HG03439 (cell line): ENCODE measurements around the gene FRYL.
"Not testable (repeated sequence)": the region's sequence is repeated elsewhere in the genome, so short reads cannot be mapped to it uniquely, and the experiment has no call there.

Experiments
- ATAC-seq: cut with Tn5 transposase; IDR thresholded peaks from one replicate; pipeline ENCODE4 v1.9.1; 2021; ENCODE audit warnings: mild to moderate bottlenecking, moderate library complexity; ENCODE audit not compliant: unreplicated experiment

The FRYL gene

DNA sequence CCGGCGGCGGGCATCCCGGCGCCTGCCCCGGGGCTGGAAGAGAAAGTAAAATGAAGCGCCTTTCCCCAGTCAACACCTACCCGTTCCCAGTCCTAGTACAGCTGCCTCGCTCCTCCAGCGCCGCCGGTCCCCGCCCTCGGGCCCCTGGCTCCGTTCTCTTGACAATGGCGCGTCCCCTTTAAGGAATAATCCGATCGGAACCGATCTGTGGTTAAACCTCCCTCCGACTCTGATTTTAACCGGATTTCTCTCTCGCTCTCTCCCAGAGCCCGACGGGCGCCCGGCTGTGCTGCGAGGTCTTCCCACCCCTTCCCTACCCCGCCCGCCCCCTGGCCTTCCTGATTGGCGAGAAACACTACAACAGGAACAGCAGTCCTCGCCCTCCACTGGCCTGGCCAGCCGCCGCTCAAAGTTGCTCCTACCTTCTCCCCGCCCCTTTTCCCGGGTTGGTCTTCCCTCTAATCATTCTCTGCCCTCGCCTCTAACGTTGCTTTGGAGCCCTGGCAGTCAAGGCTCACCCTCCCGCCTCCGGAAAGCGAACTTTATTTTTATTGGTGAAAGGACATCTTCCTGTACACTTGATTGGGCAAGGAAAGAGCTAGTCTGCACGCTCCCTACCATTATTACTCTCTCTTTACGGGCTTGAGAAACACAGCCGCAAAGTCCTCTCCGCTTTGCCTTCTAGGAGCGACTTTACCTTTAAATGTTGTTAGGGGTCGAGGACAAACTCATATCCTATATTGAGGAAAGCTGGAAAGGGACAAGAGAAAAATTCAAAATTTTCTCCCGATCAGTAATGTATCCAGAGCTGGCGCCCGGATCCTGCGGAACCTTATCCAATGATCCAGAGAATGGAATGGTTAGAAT, at the start of gene FRYL:
Gene FRYL (minus strand): TSS at position 282 of the 867 bp plus-strand sequence. CDS start 145,869 bp downstream, outside the sequence.
- peak; percentile 90 for ATAC-seq

DNA sequence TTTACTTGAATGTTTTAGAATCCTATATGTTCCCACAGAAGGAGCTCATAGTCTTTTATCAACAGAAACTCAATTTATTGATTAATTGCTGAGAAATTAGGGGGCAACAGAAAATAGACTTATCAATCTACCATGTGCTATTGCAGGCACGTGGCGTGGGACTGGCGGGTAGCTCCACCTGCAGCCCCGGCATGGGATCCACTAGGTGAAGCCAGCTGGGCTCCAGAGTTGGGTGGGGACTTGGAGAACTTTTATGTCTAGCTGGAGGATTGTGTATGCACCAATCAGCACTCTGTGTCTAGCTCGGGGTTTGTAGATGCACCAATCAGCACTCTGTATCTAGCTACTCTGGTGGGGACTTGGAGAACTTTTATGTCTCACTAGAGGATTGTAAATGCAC, 47.5 kb upstream of the FRYL start:
- ATAC-seq, result no peak

DNA sequence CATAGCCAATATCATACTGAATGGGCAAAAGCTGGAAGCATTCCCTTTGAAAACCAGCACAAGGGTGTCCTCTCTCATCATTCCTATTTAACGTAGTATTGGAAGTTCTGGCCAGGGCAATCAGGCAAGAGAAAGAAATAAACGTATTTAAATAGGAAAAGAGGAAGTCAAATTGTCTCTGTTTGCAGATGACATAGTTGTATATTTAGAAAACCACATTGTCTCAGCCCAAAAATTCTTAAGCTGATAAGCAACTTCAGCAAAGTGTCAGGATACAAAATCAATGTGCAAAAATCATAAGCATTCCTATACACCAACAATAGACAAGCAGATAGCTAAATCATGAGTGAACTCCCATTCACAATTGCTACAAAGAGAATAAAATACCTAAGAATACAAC, 41.4 kb upstream of the FRYL start:
- not testable (repeated sequence) for ATAC-seq

DNA sequence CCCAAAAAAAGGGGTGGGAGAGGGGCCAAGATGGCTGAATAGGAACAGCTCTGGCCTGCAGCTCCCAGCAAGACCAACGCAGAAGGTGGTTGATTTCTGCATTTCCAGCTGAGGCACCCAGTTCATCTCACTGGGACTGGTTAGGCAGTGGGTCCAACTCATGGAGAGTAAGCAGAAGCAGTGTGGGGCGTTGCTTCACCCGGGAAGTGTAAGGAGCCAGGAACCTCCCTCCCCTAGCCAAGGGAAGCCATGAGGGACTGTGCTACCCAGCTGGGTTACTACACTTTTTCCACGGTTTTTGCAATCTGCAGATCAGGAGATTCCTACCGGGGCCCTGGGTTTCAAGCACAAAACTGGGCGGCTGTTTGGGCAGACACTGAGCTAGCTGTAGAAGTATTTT, 36.9 kb upstream of the FRYL start:
- ATAC-seq, result no peak

DNA sequence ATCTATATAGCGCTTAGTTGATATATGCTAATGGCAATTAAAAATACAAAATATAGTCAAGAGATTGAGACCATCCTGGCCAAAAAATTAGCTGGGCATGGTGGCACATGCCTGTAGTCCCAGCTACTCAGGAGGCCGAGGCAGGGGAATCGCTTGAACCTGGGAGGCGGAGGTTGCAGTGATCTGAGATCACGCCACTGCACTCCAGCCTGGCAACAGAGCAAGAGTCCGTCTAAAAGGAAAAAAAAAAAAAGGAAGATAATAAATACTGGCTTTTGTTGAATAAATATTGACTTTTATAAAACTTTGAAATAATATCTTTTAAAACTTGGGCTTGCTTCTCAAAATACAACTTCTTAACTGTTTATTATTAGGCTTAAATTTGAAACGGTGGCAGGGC, 36.2 kb upstream of the FRYL start:
- ATAC-seq, result not testable (repeated sequence)

DNA sequence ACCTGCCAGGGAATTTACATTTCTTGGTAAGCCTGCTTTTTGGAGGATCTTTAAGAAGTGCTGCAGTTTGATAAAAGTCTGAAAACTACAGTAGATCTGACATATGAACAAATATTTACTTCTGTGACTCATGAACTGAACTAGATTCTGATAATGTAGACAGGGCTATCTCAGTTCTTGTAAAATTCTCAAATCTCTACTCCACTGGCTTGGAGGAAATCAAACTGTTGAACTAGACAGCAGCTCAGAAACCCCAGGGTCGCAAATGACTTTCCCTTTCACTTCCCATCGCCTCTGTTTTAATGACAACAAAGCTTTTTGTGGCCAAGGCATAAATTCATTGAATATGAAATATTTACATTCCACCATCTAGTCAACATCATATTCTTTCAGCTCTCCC, 35.4 kb upstream of the FRYL start:
- ATAC-seq, result no peak

DNA sequence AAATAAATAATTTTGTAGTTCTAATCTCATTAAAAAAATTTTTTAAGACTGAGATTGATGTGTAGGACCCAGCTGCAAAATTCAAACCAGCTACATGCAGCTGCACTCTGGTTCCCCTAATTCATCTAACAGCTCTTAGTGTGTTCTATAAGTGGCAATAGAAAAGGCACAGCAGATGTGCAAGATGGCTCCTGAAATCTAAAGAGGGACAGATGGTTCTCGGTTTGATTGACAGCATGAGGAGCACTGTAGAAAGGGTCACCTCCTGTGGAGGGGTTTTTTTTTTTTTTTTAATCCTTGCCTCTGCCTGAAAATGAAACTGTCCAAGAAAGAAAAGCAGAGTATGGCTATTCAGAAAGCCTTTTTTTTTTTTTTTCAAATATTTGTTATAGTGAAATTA, 33.9 kb upstream of the FRYL start:
- peak; percentile 71 for ATAC-seq

DNA sequence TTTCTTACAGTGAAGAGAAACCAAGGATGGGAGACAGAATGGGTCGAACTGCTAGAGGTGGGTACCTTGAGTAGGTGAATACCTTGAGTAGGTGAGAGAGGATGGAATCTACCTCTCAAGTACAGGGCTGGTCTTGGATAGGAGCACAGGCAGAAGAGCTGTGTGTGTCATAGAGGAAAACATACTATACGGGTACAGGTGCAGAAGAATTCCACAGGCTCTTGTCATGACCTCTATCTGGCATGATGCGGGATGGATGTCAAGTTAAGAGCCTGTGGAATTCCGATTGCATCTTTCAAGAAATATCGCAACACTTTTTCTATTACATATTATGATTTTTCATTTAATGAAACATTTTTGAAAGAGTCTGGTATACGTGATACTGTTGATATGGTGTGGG, 32.8 kb upstream of the FRYL start:
- no peak for ATAC-seq

DNA sequence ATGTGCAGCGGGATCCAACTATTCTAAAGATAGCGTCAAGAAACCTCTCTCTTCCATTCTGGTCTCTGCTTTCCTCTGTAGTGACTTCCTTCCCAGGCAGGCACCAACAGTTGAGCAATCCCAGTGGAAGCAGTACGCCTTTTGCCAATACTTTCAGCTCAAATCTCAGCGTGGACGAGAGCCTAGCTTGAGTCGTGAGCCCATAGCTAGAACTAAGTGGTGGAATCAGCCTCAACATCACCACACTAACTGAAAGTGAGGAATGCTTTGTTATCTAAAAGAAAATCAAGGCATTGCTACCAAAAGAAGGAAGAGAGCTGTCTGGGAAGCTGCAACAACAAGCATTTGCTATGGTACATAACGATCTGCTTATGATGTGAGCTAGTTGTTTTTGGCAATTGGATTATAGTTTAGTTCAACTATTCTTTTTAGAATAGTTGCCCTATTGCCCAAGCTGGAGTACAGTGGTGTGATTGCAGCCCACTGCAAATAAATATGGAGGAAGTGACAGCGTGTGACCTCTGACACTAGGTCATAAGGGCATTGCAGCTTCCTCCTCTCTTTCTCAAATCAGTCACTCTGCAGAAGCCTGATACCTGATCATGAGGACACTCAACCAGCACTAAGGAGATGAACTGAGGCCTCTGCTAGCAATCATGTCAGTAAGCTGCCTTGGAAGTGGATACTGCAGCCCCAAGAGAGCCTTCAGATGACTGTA, 24.7 kb upstream of the FRYL start:
- no peak for ATAC-seq

DNA sequence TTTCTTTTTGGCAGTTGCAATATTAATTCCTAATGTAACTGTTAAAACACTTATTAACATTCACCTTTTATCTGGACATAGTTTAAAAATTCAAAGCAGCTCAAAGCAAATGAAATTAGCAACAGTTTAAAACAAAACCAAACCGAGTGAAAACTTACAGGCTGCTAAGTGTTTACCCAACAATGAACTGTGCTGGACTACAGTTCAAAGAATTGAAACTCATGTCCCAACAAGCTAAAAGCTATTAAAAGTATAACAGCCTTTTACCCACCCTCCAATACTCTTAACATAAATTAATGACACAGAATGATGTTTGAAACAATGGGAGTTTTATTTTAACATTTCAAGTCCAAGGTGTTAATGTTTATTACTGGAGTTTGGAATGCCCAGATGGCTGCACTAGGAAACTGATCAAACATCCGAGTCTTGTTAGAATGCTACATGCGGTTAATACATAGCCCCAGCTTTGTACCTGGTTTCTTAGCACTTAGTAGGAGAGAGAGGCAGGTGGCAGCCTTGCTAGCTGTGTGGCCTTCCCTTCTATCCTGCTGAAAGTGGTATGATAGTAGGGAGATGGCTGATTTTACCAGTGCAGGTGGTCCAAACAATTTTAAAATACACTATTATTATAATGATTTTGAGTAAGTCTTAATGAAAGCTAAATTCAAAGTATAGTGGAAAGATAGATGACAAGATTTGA, 21.1 kb upstream of the FRYL start:
- ATAC-seq, result no peak

DNA sequence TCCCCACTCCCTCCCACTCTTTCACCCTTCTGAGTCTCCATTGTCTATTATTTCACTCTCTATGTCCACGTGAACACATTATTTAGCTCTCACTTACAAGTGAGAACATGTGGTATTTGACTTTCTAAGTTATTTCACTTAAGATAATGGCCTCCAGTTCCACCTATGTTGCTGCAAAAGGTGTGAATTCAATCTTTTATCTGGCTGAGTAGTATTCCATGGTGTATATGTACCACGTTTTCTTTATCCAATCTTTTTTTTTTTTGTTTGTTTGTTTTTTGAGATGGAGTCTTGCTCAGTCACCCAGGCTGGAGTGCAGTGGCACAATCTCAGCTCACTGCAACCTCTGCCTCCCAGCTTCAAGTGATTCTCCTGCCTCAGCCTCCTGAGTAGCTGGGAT, 20.1 kb upstream of the FRYL start:
- ATAC-seq, result not testable (repeated sequence)

DNA sequence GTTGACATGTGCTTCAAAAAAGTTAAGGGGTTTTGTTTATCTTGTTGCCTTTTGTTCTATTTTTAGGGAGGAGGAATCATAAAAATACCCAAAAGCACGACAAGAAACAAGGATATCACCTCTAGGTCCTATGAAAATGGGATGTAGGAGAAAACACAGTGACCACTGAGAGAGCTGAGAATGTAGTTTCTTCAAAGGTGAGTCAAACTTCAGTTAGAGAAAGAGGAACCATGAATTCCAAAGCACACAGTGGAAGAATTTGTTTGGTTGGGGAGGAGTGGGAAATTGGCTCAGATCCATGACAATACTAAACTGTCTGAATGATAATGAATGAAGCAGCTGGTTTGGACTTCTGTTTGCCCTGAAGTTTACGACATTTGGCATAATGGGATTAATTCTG, 19.1 kb upstream of the FRYL start:
- ATAC-seq, result no peak

DNA sequence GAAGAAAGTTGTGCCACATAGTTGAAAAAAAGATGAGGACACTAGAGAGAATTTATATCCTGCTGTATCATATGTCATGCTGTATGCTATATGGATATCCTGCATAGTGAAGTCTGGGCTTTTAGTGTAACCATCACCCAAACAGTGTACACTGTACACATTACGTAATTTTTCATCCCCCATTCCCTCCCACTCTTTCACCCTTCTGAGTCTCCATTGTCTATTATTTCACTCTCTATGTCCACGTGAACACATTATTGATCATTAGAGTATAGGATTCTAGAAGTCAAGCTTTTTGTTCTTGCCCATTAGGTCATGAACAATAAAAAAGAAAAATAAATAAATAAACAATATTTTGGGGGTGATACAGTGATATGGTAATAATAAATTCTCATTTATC, 18.0 kb upstream of the FRYL start:
- no peak for ATAC-seq

DNA sequence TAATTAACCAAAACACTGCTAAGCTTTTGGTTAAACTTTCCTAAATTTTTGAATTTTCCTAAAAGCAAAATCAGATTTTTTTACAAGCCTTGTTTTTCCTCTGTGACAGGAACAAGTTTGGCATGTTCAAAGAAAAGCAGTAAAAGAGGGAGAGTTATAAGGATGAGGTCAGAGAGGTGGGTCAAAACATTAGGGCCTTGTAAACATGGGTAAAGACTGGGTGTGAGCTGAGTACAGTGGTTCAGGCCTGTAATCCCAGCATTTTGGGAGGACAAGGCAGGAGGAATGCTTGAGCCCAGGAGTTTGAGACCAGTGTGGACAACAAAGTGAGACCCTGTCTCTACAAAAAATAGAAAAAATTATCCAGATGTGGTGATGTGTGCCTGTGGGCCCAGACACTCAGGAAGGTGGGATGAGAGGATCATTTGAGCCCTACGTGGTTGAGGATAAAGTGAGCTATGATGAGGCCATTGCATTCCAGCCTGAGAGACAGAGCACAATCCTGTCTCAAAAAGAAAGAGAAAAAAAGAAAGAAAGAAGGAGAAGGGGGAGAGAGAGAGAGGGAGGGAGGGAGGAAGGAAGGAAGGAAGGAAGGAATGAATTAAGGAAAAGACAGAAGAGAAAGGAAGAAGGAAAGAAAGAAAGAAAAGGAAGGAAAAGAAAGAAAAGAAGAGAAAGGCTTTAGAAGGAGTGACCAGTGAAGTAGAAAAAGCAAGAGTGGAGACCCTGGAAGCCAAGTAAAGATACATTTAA, 17.0 kb upstream of the FRYL start:
- no peak for ATAC-seq

DNA sequence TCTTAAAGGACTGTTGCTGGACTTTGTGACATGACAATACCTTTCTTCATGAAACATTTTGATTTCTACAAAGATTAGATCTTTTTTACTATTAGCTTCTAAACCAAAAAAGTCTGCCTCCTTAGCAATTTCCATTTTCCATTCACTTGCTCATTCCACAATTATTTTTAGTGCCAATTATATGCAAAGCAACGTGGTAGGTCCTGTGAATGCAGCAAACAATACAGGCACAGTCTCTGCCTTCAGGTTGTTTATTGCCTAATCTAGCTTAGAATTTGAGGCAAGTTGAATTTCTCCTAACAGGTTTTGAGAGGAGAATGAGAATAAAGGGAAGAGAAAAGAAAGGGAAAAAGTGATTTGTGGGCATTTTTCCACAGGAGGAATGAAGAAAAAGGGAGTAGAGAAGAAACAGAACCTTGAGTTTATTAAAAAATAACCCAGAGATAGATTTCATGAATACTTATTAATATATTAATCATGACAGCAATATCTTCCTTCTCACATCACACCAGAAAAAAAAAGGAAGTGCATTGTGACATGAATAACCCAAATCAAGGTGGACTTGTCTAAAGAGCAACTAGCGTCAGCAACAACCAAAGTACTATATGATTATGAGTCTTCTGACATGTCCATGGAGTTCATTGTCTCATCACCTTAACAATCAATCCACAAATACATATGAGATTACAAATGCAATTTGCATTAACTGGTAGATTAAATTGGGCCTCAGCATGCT, 16.3 kb upstream of the FRYL start:
- ATAC-seq, result no peak

DNA sequence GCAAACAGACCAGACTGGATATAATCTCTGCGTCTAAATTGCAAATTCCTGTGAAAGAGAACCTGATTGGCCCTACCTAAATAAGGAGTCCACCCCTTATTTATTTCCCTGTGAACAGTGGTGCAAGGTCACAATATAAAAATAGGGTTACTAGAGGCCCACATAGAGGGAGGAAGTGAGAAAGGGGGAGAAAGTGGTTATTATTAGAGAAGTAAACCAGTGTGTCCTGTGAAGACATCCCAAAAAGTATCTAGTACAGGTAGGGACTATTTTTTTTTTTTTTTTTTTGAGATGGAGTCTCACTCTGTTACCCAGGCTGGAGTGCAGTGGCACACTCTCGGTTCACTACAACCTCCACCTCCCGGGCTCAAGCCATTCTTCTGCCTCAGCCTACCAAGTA, 15.0 kb upstream of the FRYL start:
- no peak for ATAC-seq

DNA sequence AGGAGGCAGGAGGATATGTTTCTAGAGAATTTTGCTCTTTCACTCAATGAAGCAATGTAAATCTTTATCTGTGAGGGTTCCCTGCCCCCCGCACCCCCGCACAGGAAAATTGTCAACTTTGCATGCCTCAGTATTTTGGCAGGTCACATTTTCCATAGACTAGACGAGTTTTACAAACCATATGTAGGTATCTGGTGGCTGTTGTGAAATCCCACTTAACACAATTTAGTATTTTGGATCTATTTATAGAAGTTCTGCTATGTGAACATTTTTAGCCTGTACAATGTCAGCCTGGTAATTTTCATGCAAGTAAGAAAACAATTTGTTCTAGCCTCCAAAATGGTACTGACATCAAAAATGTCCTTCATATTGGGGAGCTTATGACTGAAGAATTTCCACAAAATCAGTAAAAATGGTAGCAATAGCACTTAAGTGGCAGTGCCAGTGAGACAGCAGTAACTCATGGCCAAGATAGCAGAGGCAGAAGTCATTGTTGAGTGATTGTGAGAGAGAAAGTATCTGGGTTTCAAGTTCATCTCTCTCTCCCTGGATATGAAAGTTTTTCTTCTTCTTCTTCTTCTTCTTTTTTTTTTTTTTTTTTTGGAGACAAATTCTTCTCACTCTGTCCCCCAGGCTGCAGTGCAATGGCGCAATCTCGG, 12.4 kb upstream of the FRYL start:
- no peak for ATAC-seq

DNA sequence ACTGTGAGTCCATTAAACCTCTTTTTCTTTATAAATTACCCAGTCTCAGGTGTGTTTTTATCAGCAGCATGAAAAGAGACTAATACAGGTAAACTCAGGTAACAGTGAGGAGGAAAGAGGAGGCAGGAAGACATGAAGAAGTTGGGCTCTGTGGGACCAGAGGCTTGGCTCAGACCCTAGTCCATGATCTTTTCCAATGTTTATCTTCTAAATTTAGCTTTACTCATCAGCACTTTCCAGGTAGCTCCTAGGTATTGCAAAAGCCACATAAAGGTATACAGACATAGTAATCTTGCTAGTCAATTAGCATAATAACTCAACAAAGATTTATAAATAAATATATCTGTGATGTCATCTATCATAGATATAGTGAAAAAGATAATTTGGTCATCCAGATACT, 11.2 kb upstream of the FRYL start:
- ATAC-seq, result no peak

DNA sequence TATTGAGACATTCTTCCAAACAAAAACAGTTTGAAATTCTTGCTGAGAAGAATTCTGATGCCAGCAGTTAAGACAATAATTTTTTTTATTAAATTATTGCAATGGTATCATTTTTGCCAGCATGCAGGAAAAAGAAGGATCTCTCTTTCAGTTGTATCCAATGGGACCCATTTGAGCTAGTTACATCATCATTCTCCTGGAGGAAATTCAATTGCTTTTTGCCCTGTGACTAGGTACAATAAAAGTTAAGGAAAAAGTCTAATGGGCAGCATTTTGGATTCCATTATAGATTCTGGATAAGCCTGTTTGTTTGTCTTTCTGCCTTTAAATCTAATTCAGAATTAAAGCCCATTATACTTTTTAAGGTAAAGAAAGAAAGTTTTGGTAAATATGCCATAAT, 10.5 kb upstream of the FRYL start:
- no peak for ATAC-seq

DNA sequence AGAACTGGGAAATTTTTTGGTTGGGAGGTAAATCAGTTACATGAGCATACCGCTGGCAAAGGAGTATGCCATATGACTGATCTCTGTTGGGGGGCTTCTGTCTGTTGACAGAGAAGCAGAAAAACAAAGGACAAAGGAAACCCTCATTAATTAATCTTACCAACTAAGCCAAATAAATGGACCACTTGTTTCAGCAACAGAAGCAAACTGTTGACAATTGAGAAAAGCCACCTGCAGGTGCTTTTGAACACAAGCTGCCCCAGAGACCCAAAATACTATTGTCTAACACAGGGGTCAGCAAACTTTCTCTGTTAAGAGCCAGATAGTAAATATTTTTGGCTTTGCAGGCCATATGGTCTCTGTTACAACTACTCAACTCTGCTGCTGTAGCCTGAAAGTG, 7.0 kb upstream of the FRYL start:
- no peak for ATAC-seq
